Right ventricle myocardium superior (tissue), 1 donor: ENCODE results near the gene B4GALT2. TPM values are rescaled to one million over a fixed set of nuclear protein-coding genes. Genes with fewer than 3 reads are reported as not detected.
A peak's percentile ranks its signal among the peaks of the same experiment; 100 is the strongest.

Experiments
- ATAC-seq: fragments of 200-7000 bp; cut with Tn5 transposase; one replicate; pipeline ENCODE4 v1.9.1; 2020; ENCODE audit warnings: mild to moderate bottlenecking; ENCODE audit not compliant: poor library complexity
- DNase-seq: peaks from one replicate; pipeline ENCODE4 v3.0.0-alpha.2; 2020
- intact Hi-C: fragments of 100-400 bp; cut with DNase I; formaldehyde crosslinking; loops from one replicate; pipeline ENCODE4 v1.11.2; 2022
- long read RNA-seq: library from polyadenylated mRNA; unstranded; transcript quantifications from one replicate; pipeline ENCODE4 v2.0.0, GENCODE V29; 2021
- total RNA-seq: library from RNA; stranded (reverse); fragmentation: NEBNext Ultra II Directional; extraction: Animal tissue kit (Norgen Biotek cat#: 25700); gene quantifications from one replicate; pipeline ENCODE4 v1.2.1, GENCODE V29; 2021
- donor health status: DM: no; HTN: yes; CAD: no; lungs with severe emphysema.

The B4GALT2 gene
- 34.3 TPM for total RNA-seq
- long read RNA-seq, transcript B4GALT2-203 (7 exons, 2,203 nt), result major isoform, 145 of 217 reads
- long read RNA-seq, partial matches to known transcripts, result 10 of 217 reads
- long read RNA-seq, other reads (novel, unspliced or antisense), result 62 of 217 reads

GRCh38 chr1:43978551-43979260, at the start of gene B4GALT2:
Gene B4GALT2 (plus strand): TSS chr1:43979210. CDS start chr1:43981161, 1,951 bp downstream.
- intact Hi-C loops, result no loop called here
- DNase-seq (peak; percentile 61), ATAC-seq (no peak)

GRCh38 chr1:43930168-43930948, 48.7 kb upstream of the B4GALT2 start:
- no peak for ATAC-seq
- intact Hi-C loops, result loop anchor here (10.0 kb wide), 1 partner anchor 406 kb away; no protein-coding TSS in a partner anchor
- no peak for DNase-seq

- ATAC-seq (no peak), DNase-seq (no peak)
- intact Hi-C loops, result loop anchor here (10.0 kb wide), 1 partner anchor 406 kb away; no protein-coding TSS in a partner anchor
Observed at GRCh38 chr1:43930949-43931275, 48.1 kb upstream of the B4GALT2 start.

GRCh38 chr1:43931711-43932660, 47.0 kb upstream of the B4GALT2 start:
- ATAC-seq (no peak), DNase-seq (no peak)
- intact Hi-C loops, result loop anchor here (10.0 kb wide), 1 partner anchor 407 kb away; no protein-coding TSS in a partner anchor

- no peak for ATAC-seq
- no peak for DNase-seq
- intact Hi-C loops, result loop anchor here (10.0 kb wide), 1 partner anchor 408 kb away; no protein-coding TSS in a partner anchor
Observed at GRCh38 chr1:43932786-43933385, 46.1 kb upstream of the B4GALT2 start.

GRCh38 chr1:43933386-43934100, 45.5 kb upstream of the B4GALT2 start, which contains the start of gene ARTN:
Gene ARTN (plus strand): TSS chr1:43933801. CDS start chr1:43935657, 1,856 bp downstream.
- DNase-seq (no peak), ATAC-seq (peak; percentile 14)
- intact Hi-C loops, result loop anchor here (2.0 to 10.0 kb wide), 2 partner anchors 169 to 409 kb away; no protein-coding TSS in a partner anchor

GRCh38 chr1:43934101-43934985, 44.7 kb upstream of the B4GALT2 start:
- ATAC-seq (peak; percentile 62), DNase-seq (peak; percentile 74)
- intact Hi-C loops, result loop anchor here (2.0 to 10.0 kb wide), 2 partner anchors 170 to 410 kb away; no protein-coding TSS in a partner anchor

GRCh38 chr1:43934986-43935324, 44.1 kb upstream of the B4GALT2 start:
- ATAC-seq, result no peak
- no peak for DNase-seq
- intact Hi-C loops, result loop anchor here (2.0 to 10.0 kb wide), 2 partner anchors 170 to 410 kb away; no protein-coding TSS in a partner anchor

GRCh38 chr1:43935711-43936427, 43.1 kb upstream of the B4GALT2 start:
- DNase-seq, result no peak
- intact Hi-C loops, result loop anchor here (2.0 to 10.0 kb wide), 2 partner anchors 171 to 411 kb away; no protein-coding TSS in a partner anchor
- ATAC-seq, result no peak

GRCh38 chr1:43936431-43937151, 42.4 kb upstream of the B4GALT2 start:
- intact Hi-C loops, result loop anchor here (10.0 kb wide), 1 partner anchor 412 kb away; no protein-coding TSS in a partner anchor
- peak; percentile 46 for ATAC-seq
- DNase-seq, result peak; percentile 64

GRCh38 chr1:43937179-43937865, 41.7 kb upstream of the B4GALT2 start:
- ATAC-seq, result no peak
- no peak for DNase-seq
- intact Hi-C loops, result loop anchor here (10.0 kb wide), 1 partner anchor 413 kb away; no protein-coding TSS in a partner anchor

GRCh38 chr1:43938383-43938782, 40.6 kb upstream of the B4GALT2 start:
- intact Hi-C loops, result loop anchor here (10.0 kb wide), 1 partner anchor 414 kb away; no protein-coding TSS in a partner anchor
- DNase-seq (no peak), ATAC-seq (no peak)

- intact Hi-C loops, result loop anchor here (10.0 kb wide), 1 partner anchor 414 kb away; no protein-coding TSS in a partner anchor
- DNase-seq, result peak; percentile 69
- peak; percentile 69 for ATAC-seq
Observed at GRCh38 chr1:43938892-43939587, 40.0 kb upstream of the B4GALT2 start.

GRCh38 chr1:43942411-43942810, 36.6 kb upstream of the B4GALT2 start:
- ATAC-seq (no peak), DNase-seq (no peak)
- intact Hi-C loops, result no loop called here
